HepG2 (cell line): ENCODE measurements around the gene WWP2. TPM values are rescaled to one million over a fixed set of nuclear protein-coding genes. Genes with fewer than 3 reads are reported as not detected.
A peak's percentile ranks its signal among the peaks of the same experiment; 100 is the strongest.

Experiments used
- ATRX ChIP-seq: sonication (generic); formaldehyde crosslinking; IDR thresholded peaks from 2 replicates; pipeline ENCODE4 v1.4.0; 2020; ENCODE audit warnings: missing genetic modification reagents, borderline replicate concordance
- HDAC1 ChIP-seq: sonication (generic); formaldehyde crosslinking; IDR thresholded peaks from 2 replicates; pipeline ENCODE4 v1.5.1; 2020; ENCODE audit warnings: mild to moderate bottlenecking, missing genetic modification reagents
- NRL ChIP-seq: sonication (generic); formaldehyde crosslinking; IDR thresholded peaks from 2 replicates; pipeline ENCODE4 v1.5.0; 2020; ENCODE audit warnings: missing genetic modification reagents, mild to moderate bottlenecking, moderate library complexity, borderline replicate concordance
- SMAD9 ChIP-seq: sonication (generic); formaldehyde crosslinking; IDR thresholded peaks from 2 replicates; pipeline ENCODE4 v1.5.1; 2020; ENCODE audit warnings: mild to moderate bottlenecking, missing genetic modification reagents
- USF2 ChIP-seq, 2 experiments: sonication (generic) in 1 of 2; formaldehyde crosslinking in 1 of 2; IDR thresholded peaks; 2 replicates each; pipeline versions ENCODE4 v1.5.1 to v1.6.1; 2011 to 2020; ENCODE audit warnings: borderline replicate concordance in 1 of 2, low read depth in 1 of 2, low read length in 1 of 2, mild to moderate bottlenecking in 1 of 2, missing genetic modification reagents in 1 of 2, moderate library complexity in 1 of 2
- ZNF232 ChIP-seq: sonication (generic); formaldehyde crosslinking; IDR thresholded peaks from 2 replicates; pipeline ENCODE4 v1.4.0; 2020; ENCODE audit warnings: missing genetic modification reagents, borderline replicate concordance
- ZNF264 ChIP-seq: sonication (generic); formaldehyde crosslinking; IDR thresholded peaks from 2 replicates; pipeline ENCODE4 v1.4.0; 2020; ENCODE audit warnings: missing genetic modification reagents
- ZNF567 ChIP-seq: sonication (generic); formaldehyde crosslinking; IDR thresholded peaks from 2 replicates; pipeline ENCODE4 v1.8.1; 2023; ENCODE audit warnings: mild to moderate bottlenecking, missing genetic modification reagents, borderline replicate concordance
- ZNF609 ChIP-seq: sonication (generic); formaldehyde crosslinking; IDR thresholded peaks from 2 replicates; pipeline ENCODE4 v1.4.0; 2020; ENCODE audit warnings: mild to moderate bottlenecking, missing genetic modification reagents, borderline replicate concordance
- ZNF782 ChIP-seq: sonication (generic); formaldehyde crosslinking; IDR thresholded peaks from 2 replicates; pipeline ENCODE4 v1.4.0; 2020; ENCODE audit warnings: missing genetic modification reagents, mild to moderate bottlenecking, borderline replicate concordance
- ZNF816 ChIP-seq: sonication (generic); formaldehyde crosslinking; IDR thresholded peaks from 2 replicates; pipeline ENCODE4 v1.8.0; 2022; ENCODE audit warnings: missing genetic modification reagents, mild to moderate bottlenecking, borderline replicate concordance
- polyA plus RNA-seq, 8 experiments: library from polyadenylated mRNA; depleted of rRNA in 3 of 8; stranded (reverse) in 7 of 8; unstranded in 1 of 8; fragments of >200 nt; fragmentation: Illumina TruSeq in 4 of 8; extraction: Trizol in 4 of 8; gene quantifications; 2 replicates each; pipeline versions ENCODE4 v1.2.1 to v1.2.3, GENCODE V29; 2011 to 2016; ENCODE audit warnings: low read depth in 4 of 8, missing spikeins in 1 of 8, mixed read lengths in 1 of 8; ENCODE audit not compliant: insufficient read depth in 1 of 8
- total RNA-seq, 5 experiments: library from RNA; depleted of rRNA; stranded (reverse); fragments of >200 nt; fragmentation: Illumina TruSeq; extraction: Trizol; gene quantifications; 2 replicates each; pipeline ENCODE4 v1.2.3, GENCODE V29; 2016; ENCODE audit warnings: low read depth in 1 of 5
- TF ChIP-seq, protein P1 (sequence below): sonication (generic); formaldehyde crosslinking; IDR thresholded peaks from 2 replicates; pipeline ENCODE4 v1.4.0; 2020; ENCODE audit warnings: missing genetic modification reagents
- TF ChIP-seq, protein P2 (sequence below): IDR thresholded peaks from 2 replicates; pipeline ENCODE4 v1.6.1; 2016; ENCODE audit warnings: mild to moderate bottlenecking
- TF ChIP-seq, protein P3 (sequence below): sonication (generic); formaldehyde crosslinking; IDR thresholded peaks from 2 replicates; pipeline ENCODE4 v1.5.0; 2020; ENCODE audit warnings: missing genetic modification reagents

WWP2 gene
- total and polyA plus RNA-seq, 2 of the 13 experiments (the other 11 are each of a cell fraction or from before 2014, with no cell fraction given), result 11.4 to 28.2 TPM

DNA sequence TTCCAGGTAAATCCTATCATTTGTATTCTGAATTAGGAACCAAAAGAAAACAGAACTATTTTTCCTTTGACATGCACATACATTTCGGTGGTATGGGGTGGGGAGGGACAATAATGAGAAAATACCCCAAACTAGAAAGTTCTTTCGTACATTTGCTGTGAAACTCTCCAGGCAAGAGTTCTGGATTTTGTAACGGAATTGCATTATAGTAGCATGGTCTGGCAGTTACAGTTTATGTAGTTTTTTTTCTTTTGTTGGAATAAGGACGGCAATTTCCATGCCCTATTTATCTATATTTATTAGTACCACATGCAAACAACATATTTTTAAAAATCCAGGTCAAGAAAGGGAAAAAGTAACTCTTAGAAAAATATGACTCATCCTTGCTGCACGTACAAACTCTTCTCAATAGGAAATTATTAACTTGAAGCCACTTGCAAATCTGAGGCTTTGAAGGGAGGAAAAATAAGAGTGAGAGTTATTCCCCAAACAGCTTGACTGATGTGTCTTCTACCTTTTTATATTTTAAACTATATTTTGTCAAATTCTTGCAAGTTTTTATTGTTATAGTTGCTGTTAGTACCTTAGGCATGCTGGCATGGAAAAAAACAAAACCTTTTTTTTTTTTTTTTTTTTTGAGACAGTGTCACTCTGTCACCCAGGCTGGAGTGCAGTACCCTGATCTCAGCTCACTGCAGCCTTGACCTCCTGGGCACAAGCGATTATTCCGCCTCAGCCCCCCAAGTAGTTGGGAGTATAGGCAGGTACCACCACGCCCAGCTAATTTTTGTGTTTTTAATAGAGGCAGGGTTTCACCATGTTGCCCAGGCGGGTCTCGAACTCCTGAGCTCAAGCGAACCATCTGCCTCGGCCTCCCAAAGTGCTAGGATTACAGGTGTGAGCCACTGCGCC is 69.3 kb downstream of the WWP2 start (continued):
- TF ChIP-seq, protein P1, sequence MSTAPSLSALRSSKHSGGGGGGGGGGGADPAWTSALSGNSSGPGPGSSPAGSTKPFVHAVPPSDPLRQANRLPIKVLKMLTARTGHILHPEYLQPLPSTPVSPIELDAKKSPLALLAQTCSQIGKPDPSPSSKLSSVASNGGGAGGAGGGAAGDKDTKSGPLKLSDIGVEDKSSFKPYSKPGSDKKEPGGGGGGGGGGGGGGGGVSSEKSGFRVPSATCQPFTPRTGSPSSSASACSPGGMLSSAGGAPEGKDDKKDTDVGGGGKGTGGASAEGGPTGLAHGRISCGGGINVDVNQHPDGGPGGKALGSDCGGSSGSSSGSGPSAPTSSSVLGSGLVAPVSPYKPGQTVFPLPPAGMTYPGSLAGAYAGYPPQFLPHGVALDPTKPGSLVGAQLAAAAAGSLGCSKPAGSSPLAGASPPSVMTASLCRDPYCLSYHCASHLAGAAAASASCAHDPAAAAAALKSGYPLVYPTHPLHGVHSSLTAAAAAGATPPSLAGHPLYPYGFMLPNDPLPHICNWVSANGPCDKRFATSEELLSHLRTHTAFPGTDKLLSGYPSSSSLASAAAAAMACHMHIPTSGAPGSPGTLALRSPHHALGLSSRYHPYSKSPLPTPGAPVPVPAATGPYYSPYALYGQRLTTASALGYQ (CRISPR knock-in tag), result no peak
- TF ChIP-seq, protein P2, sequence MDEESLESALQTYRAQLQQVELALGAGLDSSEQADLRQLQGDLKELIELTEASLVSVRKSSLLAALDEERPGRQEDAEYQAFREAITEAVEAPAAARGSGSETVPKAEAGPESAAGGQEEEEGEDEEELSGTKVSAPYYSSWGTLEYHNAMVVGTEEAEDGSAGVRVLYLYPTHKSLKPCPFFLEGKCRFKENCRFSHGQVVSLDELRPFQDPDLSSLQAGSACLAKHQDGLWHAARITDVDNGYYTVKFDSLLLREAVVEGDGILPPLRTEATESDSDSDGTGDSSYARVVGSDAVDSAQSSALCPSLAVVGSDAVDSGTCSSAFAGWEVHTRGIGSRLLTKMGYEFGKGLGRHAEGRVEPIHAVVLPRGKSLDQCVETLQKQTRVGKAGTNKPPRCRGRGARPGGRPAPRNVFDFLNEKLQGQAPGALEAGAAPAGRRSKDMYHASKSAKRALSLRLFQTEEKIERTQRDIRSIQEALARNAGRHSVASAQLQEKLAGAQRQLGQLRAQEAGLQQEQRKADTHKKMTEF (CRISPR knock-in tag), result no peak; the same call in 1 of the 2 replicates
- TF ChIP-seq SMAD9 (CRISPR knock-in tag) (no peak), ZNF609 (CRISPR knock-in tag) (no peak), USF2 (IDR thresholded peaks at IDR 0.05; ENCODE audit: low read depth, low read length) (no peak), USF2 (CRISPR knock-in tag; IDR thresholded peaks at IDR 0.05; ENCODE audit: borderline replicate concordance) (no peak), ZNF567 (CRISPR knock-in tag) (no peak), ZNF782 (CRISPR knock-in tag) (no peak), NRL (CRISPR knock-in tag) (no peak), HDAC1 (CRISPR knock-in tag) (no peak), ATRX (CRISPR knock-in tag) (no peak), ZNF816 (peak; percentile 75; the same call in 1 of the 2 replicates), ZNF232 (CRISPR knock-in tag) (no peak), ZNF264 (CRISPR knock-in tag) (0 out of 2 replicates have a peak, but pooled peaks have one; percentile 15)
- TF ChIP-seq, protein P3, sequence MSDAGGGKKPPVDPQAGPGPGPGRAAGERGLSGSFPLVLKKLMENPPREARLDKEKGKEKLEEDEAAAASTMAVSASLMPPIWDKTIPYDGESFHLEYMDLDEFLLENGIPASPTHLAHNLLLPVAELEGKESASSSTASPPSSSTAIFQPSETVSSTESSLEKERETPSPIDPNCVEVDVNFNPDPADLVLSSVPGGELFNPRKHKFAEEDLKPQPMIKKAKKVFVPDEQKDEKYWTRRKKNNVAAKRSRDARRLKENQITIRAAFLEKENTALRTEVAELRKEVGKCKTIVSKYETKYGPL (CRISPR knock-in tag), result no peak
